Measurements from ENCODE around the gene HOTAIR. TPM values are rescaled to one million over a fixed set of nuclear protein-coding genes. Genes with fewer than 3 reads are reported as not detected.

Gene HOTAIR
- total RNA-seq, 1 experiment from 2014 or later: not detected

- ATAC-seq: no peak
- Mint-ChIP-seq H3K4me3 (no peak overlapping the region), H3K27me3 (ENCODE audit: low read depth) (peaks cover 99% of the 10 kb centered on the region), H3K36me3 (no peaks in the 10 kb centered on the region; the same call in 1 of the 2 replicates), H3K4me1 (peaks cover 25% of the 10 kb centered on the region), H3K27ac (no peak overlapping the region), H3K9me3 (no peaks in the 10 kb centered on the region)
- TF ChIP-seq TEAD4 (CRISPR knock-in tag; IDR thresholded peaks at IDR 0.05) (no peak), E2F5 (CRISPR knock-in tag; IDR thresholded peaks at IDR 0.05) (no peak), OVOL2 (CRISPR knock-in tag; IDR thresholded peaks at IDR 0.05; ENCODE audit: borderline replicate concordance) (no peak), EMX1 (CRISPR knock-in tag; IDR thresholded peaks at IDR 0.05) (no peak), MLX (CRISPR knock-in tag; IDR thresholded peaks at IDR 0.05) (no peak), ZNF263 (CRISPR knock-in tag; IDR thresholded peaks at IDR 0.05; ENCODE audit: low read depth) (no peak), NR3C1 (CRISPR knock-in tag; conservative IDR thresholded peaks at IDR 0.05; ENCODE audit: low read depth) (no peak), HMGXB4 (CRISPR knock-in tag; IDR thresholded peaks at IDR 0.05) (no peak), ZSCAN18 (CRISPR knock-in tag; IDR thresholded peaks at IDR 0.05) (no peak), SMAD3 (CRISPR knock-in tag; IDR thresholded peaks at IDR 0.05; ENCODE audit: borderline replicate concordance) (no peak), TCF7 (CRISPR knock-in tag; IDR thresholded peaks at IDR 0.05; ENCODE audit: low read depth) (no peak), TP53 (CRISPR knock-in tag; IDR thresholded peaks at IDR 0.05) (no peak), PRDM15 (CRISPR knock-in tag; IDR thresholded peaks at IDR 0.05) (no peak), FOXK1 (CRISPR knock-in tag; IDR thresholded peaks at IDR 0.05) (no peak), ATF1 (CRISPR knock-in tag; IDR thresholded peaks at IDR 0.05) (no peak), SMAD4 (CRISPR knock-in tag; IDR thresholded peaks at IDR 0.05) (no peak)
- TF ChIP-seq, protein P1, sequence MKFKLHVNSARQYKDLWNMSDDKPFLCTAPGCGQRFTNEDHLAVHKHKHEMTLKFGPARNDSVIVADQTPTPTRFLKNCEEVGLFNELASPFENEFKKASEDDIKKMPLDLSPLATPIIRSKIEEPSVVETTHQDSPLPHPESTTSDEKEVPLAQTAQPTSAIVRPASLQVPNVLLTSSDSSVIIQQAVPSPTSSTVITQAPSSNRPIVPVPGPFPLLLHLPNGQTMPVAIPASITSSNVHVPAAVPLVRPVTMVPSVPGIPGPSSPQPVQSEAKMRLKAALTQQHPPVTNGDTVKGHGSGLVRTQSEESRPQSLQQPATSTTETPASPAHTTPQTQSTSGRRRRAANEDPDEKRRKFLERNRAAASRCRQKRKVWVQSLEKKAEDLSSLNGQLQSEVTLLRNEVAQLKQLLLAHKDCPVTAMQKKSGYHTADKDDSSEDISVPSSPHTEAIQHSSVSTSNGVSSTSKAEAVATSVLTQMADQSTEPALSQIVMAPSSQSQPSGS (CRISPR knock-in tag; IDR thresholded peaks at IDR 0.05; ENCODE audit: borderline replicate concordance, low read depth): no peak
- ChIA-PET POLR2A (no interaction called here), CTCF (interaction anchor here (0.6 to 2.1 kb wide), 9 partner anchors 11 to 187 kb away, joined by 3 to 9 read pairs (median 6); partner anchors contain the start of genes HOXC10, HOXC11 and HOXC8)
- DNase-seq (ENCODE audit: low spot score): no peak
These were observed 46.0 kb upstream of the HOTAIR start for GRCh38 chr12:54020591-54021405.

All from WTC11 (cell line).